ENCODE results near the gene ATP6V0C. TPM values are rescaled to one million over a fixed set of nuclear protein-coding genes. Genes with fewer than 3 reads are reported as not detected.

ATP6V0C gene
- total RNA-seq, 6 experiments from 2014 or later: 71.5 to 100 (median 79.4) TPM

DNA sequence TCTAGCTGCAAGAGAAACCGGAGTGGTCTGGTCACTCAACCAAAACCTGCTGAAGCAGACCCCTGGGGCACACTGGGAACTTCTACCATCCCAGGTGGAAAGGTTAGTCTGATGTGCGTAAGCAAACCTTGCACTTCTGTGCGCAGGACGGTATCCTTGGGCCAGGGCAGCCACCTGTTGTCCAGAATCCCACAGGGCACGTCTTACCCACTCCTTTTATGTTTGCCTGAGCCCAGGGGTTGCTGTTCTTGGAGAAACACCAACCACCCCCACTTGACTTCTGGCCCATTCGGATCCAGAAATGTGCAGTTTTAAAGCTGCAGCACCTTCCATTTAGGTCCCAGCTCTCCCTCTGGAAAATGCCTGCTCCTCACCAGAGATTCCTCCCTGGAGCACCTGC lies 20.1 kb upstream of the ATP6V0C start:
- no peaks in the 10 kb centered on the region for H3K27me3 ChIP-seq
- ATAC-seq (no peak), DNase-seq (no peak)
- 78% methylated on average over 6 of the region's 6 CpGs for WGBS (ENCODE audit: insufficient coverage, low coverage, low lambda C conversion rate, missing lambda C conversion rate)
- H3K36me3 ChIP-seq: peaks cover 0 to 4% (median 0%) of the 10 kb centered on the region in 4 donors
- TF ChIP-seq POLR2A (IDR thresholded peaks at IDR 0.05): no peak
- TF ChIP-seq, protein P1, sequence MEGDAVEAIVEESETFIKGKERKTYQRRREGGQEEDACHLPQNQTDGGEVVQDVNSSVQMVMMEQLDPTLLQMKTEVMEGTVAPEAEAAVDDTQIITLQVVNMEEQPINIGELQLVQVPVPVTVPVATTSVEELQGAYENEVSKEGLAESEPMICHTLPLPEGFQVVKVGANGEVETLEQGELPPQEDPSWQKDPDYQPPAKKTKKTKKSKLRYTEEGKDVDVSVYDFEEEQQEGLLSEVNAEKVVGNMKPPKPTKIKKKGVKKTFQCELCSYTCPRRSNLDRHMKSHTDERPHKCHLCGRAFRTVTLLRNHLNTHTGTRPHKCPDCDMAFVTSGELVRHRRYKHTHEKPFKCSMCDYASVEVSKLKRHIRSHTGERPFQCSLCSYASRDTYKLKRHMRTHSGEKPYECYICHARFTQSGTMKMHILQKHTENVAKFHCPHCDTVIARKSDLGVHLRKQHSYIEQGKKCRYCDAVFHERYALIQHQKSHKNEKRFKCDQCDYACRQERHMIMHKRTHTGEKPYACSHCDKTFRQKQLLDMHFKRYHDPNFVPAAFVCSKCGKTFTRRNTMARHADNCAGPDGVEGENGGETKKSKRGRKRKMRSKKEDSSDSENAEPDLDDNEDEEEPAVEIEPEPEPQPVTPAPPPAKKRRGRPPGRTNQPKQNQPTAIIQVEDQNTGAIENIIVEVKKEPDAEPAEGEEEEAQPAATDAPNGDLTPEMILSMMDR (IDR thresholded peaks at IDR 0.05): no peak
- intact Hi-C loops (cut with DNase I): loop anchor here in 1 of 2 donors (10.0 kb wide), 1 partner anchor 59 kb away; no protein-coding TSS in a partner anchor
- no peak overlapping the region for H3K4me3 ChIP-seq
- H3K4me1 ChIP-seq: peaks cover 0 to 21% (median 12%) of the 10 kb centered on the region in 4 donors
- no peaks in the 10 kb centered on the region for H3K9me3 ChIP-seq
- no peak overlapping the region for H3K27ac ChIP-seq

DNA sequence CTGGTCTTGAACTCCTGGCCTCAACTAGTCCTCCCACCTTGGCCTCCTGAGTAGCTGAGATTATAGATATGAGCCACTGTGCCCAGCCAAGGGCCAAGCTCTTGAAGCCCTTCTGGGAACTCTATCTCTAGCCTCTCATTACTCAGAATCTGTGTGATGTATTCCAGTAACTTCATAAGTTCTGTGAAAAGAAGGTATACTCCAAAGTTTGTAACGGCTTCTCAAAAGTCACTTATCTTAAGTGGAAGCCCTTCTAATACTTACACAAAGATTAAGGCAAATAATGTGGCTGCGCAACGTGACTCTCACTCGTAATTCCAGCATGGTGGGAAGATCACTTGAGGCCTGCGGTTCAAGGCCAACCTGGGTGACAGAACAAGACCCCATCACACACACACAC lies 19.1 kb upstream of the ATP6V0C start:
- WGBS (ENCODE audit: insufficient coverage, low coverage, low lambda C conversion rate, missing lambda C conversion rate): 97% methylated on average over 5 of the region's 5 CpGs
- Histone ChIP-seq H3K27me3 (no peaks in the 10 kb centered on the region), H3K4me3 (no peak overlapping the region), H3K36me3 (peaks cover 0 to 4% (median 0%) of the 10 kb centered on the region in 4 donors), H3K9me3 (no peaks in the 10 kb centered on the region), H3K27ac (no peak overlapping the region), H3K4me1 (peaks cover 0 to 31% (median 14%) of the 10 kb centered on the region in 4 donors)
- DNase-seq (no peak), ATAC-seq (no peak)
- intact Hi-C loops (cut with DNase I): loop anchor here (5.0 to 10.0 kb wide), 2 partner anchors 60 to 152 kb away; partner anchors contain the start of gene ABCA3 (in 1 of the 2)
- TF ChIP-seq POLR2A (IDR thresholded peaks at IDR 0.05): no peak
- TF ChIP-seq, protein P1 (IDR thresholded peaks at IDR 0.05): no peak

DNA sequence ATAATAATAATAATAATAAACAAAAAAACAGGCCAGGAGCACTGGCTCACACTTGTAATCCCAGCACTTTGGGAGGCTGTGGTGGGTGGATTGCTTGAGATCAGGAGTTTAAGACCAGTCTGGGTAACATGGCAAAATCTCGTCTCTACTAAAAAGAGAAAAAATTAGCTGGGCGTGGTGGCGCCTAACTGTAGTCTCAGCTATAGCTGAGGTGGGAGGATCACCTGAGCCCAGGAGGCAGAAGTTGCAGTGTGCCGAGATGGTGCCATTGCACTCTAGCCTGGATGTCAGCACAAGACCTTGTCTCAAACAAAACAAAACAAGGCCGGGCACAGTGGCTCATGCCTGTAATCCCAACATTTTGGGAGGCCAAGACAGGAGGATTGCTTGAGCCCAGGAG lies 18.7 kb upstream of the ATP6V0C start:
- H3K4me3 ChIP-seq: no peak overlapping the region
- no peak overlapping the region for H3K27ac ChIP-seq
- no peak for DNase-seq
- peaks cover 0 to 31% (median 14%) of the 10 kb centered on the region in 4 donors for H3K4me1 ChIP-seq
- H3K36me3 ChIP-seq: peaks cover 0 to 4% (median 0%) of the 10 kb centered on the region in 4 donors
- no peak for ATAC-seq
- TF ChIP-seq, protein P1 (IDR thresholded peaks at IDR 0.05): no peak
- no peak for TF ChIP-seq POLR2A (IDR thresholded peaks at IDR 0.05)
- 93% methylated on average over 2 of the region's 5 CpGs for WGBS (ENCODE audit: insufficient coverage, low coverage, low lambda C conversion rate, missing lambda C conversion rate)
- no peaks in the 10 kb centered on the region for H3K27me3 ChIP-seq
- intact Hi-C loops (cut with DNase I): loop anchor here (5.0 to 10.0 kb wide), 2 partner anchors 60 to 153 kb away; partner anchors contain the start of gene ABCA3 (in 1 of the 2)
- H3K9me3 ChIP-seq: no peaks in the 10 kb centered on the region

DNA sequence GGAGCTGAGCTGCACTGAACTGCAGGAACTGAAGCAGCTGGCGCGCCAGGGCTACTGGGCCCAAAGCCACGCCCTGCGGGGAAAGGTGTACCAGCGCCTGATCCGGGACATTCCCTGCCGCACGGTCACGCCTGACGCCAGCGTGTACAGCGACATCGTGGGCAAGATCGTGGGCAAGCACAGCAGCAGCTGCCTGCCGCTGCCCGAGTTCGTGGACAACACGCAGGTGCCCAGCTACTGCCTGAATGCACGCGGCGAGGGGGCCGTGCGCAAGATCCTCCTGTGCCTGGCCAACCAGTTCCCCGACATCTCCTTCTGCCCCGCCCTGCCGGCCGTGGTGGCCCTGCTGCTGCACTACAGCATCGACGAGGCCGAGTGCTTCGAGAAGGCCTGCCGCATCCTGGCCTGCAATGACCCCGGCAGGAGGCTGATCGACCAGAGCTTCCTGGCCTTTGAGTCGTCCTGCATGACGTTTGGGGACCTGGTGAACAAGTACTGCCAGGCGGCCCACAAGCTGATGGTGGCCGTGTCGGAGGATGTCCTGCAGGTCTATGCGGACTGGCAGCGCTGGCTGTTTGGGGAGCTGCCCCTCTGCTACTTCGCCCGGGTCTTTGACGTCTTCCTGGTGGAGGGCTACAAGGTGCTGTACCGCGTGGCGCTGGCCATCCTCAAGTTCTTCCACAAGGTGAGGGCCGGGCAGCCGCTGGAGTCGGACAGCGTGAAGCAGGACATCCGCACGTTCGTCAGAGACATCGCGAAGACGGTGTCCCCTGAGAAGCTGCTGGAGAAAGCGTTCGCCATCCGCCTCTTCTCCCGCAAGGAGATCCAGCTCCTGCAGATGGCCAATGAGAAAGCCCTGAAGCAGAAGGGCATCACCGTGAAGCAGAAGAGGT lies 17.3 kb upstream of the ATP6V0C start:
- Histone ChIP-seq H3K27me3 (no peaks in the 10 kb centered on the region), H3K4me3 (no peak overlapping the region), H3K9me3 (no peaks in the 10 kb centered on the region), H3K27ac (peak overlapping the region in 1 of 3 donors; percentile 8), H3K36me3 (no peaks in the 10 kb centered on the region), H3K4me1 (peaks cover 0 to 32% (median 14%) of the 10 kb centered on the region in 4 donors)
- intact Hi-C loops (cut with DNase I): loop anchor here (5.0 to 10.0 kb wide), 2 partner anchors 62 to 154 kb away; partner anchors contain the start of gene ABCA3 (in 1 of the 2)
- ATAC-seq (no peak), DNase-seq (no peak)
- TF ChIP-seq, protein P1 (IDR thresholded peaks at IDR 0.05): no peak
- TF ChIP-seq POLR2A (IDR thresholded peaks at IDR 0.05): no peak
- WGBS (ENCODE audit: insufficient coverage, low coverage, low lambda C conversion rate, missing lambda C conversion rate): 97% methylated on average over 12 of the region's 62 CpGs
